Fibroblast of the aortic adventitia (primary cell): ENCODE results near the gene OR5B21. TPM values are rescaled to one million over a fixed set of nuclear protein-coding genes. Genes with fewer than 3 reads are reported as not detected.

ENCODE experiments used
- DNase-seq: peaks from one replicate; pipeline ENCODE4 v3.0.0-alpha.2; 2010; ENCODE audit warnings: low read depth
- H3K4me3 ChIP-seq: 2 replicates; pipeline ENCODE4 v1.5.1; 2011; ENCODE audit warnings: low read depth, mild to moderate bottlenecking, control low read depth, low read length, moderate library complexity
- total RNA-seq: library from RNA; depleted of rRNA; stranded (reverse); fragments of >200 nt; gene quantifications from 2 replicates; pipeline ENCODE4 v1.2.3, GENCODE V29; 2012; ENCODE audit warnings: low replicate concordance
- TF ChIP-seq, protein P1 (sequence below): IDR thresholded peaks from 2 replicates; pipeline ENCODE4 v1.5.1; 2011; ENCODE audit warnings: mild to moderate bottlenecking, low read length, control low read depth, inconsistent platforms; ENCODE audit not compliant: insufficient read depth

OR5B21 gene
- total RNA-seq, 1 donor, result not detected

DNA sequence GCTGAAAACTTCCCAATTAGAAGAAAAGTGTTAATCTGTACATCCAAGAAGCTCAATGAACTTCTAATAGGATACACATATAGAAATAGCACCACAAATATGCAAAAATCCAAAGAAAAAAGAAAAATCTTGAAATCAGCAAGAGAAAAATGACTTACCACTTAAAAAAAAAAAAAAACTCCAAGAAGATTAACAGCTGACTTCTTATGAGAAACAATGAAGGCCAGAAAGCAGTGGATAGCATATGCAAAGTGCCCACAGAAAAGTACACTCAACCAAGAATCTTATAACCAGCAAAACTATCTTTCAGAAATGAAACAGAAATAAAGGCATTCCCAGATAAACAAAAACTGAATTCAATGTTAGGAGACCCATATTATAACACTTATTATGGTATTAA lies 36.0 kb downstream of the OR5B21 start:
- H3K4me3 ChIP-seq, result no peak overlapping the region
- TF ChIP-seq, protein P1, sequence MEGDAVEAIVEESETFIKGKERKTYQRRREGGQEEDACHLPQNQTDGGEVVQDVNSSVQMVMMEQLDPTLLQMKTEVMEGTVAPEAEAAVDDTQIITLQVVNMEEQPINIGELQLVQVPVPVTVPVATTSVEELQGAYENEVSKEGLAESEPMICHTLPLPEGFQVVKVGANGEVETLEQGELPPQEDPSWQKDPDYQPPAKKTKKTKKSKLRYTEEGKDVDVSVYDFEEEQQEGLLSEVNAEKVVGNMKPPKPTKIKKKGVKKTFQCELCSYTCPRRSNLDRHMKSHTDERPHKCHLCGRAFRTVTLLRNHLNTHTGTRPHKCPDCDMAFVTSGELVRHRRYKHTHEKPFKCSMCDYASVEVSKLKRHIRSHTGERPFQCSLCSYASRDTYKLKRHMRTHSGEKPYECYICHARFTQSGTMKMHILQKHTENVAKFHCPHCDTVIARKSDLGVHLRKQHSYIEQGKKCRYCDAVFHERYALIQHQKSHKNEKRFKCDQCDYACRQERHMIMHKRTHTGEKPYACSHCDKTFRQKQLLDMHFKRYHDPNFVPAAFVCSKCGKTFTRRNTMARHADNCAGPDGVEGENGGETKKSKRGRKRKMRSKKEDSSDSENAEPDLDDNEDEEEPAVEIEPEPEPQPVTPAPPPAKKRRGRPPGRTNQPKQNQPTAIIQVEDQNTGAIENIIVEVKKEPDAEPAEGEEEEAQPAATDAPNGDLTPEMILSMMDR, result no peak
- DNase-seq, result no peak

DNA sequence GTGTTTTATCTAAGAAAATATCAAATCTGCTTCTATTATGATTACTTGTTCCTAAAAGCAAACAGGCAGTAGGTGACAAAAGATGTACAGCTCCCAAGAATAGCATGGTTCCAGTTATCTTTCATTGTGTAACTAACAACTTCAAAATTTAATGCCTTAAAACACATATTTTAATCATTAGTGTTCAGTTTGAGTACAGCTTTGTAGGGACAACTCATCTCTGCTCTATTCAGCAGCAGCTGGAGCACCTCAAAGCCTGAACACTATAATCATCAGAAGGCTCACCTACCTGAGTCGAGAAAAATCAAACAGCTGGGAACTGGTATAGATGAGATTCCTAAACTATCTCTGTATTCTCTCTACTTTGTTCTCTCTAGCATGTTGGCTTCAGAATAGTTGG lies 41.6 kb downstream of the OR5B21 start:
- no peak for DNase-seq
- TF ChIP-seq, protein P1, result no peak
- H3K4me3 ChIP-seq, result no peak overlapping the region

DNA sequence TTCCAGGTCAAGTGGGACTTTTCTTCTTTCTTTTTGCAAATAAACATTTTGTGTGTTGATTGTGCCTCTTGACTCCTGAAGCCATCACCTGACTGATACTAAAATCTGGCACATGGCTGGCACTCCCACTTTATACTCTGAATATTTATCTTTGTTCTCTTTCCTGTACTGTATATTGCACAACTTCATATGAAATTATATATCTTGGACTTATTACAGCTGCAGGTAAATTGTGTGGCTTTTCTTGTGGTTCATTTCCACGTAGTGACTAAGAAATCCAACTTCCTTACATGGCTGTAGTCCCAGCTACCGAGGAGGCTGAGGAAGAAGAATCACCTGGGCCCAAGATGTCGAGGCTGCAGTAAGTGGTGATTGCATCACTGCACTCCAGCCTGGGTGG lies 42.2 kb downstream of the OR5B21 start:
- TF ChIP-seq, protein P1, result no peak
- no peak overlapping the region for H3K4me3 ChIP-seq
- no peak for DNase-seq

Other genes starting within 250 kb of the OR5B21 start
- gene OR10W1, start 239.8 kb downstream of the OR5B21 start, total RNA-seq, result not detected in 2 replicates
- gene OR5B17, start 149.0 kb downstream of the OR5B21 start, total RNA-seq, result not detected in 2 replicates
- not detected in 2 replicates for gene OR5B3, start 101.2 kb downstream of the OR5B21 start, total RNA-seq
- gene OR5B2, start 80.0 kb downstream of the OR5B21 start, total RNA-seq, result 0.65 TPM in 1 of 2 replicates, not detected in the other
- gene OR5B12, start 65.9 kb downstream of the OR5B21 start, total RNA-seq, result 0.74 TPM in 1 of 2 replicates, not detected in the other
- gene LPXN, start 67.8 kb upstream of the OR5B21 start, total RNA-seq, result 1.4 and 14.7 TPM in 2 replicates
- gene ZFP91, start 71.0 kb upstream of the OR5B21 start, total RNA-seq, result 43.7 and 73.4 TPM in 2 replicates
- gene CNTF, start 114.6 kb upstream of the OR5B21 start, total RNA-seq, result 0.82 and 1.9 TPM in 2 replicates
- not detected in 2 replicates for gene GLYAT, start 223.8 kb upstream of the OR5B21 start, total RNA-seq